ENCODE data around the gene KEAP1.
A peak's percentile ranks its signal among the peaks of the same experiment; 100 is the strongest.
"Not testable (repeated sequence)": the region's sequence is repeated elsewhere in the genome, so short reads cannot be mapped to it uniquely, and the experiment has no call there.

KEAP1 gene

DNA sequence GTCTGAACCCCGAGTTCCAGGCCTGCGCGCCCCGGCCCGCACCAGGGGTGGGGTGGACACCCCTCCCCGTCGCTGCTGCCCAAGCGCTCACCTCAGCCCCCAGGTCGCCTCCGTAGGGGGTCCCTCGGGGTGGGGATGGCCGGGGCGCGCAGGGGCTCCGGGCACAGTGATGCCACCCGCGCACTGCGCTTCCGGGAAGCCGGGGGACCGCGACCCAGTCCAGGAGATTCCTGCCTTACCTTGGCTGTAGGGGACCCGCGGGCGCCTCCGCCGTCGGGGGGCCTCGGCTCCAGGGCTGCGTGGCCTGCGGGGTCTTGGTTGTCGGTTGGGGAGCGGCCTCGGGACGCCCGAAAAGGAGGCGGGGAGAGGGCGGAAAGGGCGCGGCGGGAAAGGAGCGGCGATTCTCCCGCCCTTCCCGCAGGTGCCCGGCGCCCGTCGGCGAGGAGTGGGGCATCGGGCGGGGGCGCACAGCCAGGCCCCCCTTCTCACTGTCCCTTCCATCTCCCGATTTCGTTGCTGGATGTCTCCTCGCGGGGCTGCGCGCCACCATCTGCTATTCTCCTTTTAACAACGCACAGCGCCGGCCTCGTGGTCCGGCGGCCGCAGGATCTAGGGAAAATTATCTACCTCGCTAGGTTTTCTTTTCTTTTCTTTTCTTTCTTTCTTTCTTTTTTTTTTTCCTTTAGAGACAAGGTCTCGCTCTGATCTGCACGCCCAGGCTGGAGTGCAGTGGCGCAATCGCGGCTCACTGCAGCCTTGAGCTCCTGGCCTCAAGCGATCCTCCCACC, at the start of gene KEAP1:
KEAP1 (minus strand) TSS at position 355 of the 788 bp plus-strand sequence. CDS start 3,323 bp downstream, outside the sequence.
- peak; percentile 76 for DNase-seq

DNA sequence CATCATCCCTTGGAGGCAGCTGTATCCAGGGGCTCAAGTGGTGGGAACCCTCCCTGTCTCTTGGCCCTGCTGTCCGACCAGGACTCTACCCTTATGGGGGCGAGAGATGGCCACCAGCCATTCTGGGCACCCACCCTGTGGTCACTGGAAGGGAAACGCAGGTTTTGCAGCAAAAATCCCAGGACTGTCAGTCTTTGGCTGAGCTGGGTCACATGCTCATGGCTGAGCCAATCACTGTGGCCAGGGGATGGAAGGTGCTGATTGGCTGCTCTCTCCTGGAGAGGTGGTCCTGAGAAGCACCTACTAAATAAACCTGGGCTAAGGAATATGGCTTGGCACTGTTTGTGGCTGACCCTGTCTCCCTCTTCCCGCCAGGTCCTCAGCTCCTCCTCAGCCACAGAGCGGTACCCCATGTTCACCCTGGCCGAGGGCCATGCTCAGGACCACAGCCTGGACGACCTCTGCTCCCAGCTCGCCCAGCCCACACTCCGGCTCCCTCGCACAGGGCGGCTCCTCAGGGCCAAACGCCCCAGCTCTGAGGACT, 49.4 kb upstream of the KEAP1 start:
- no peak for DNase-seq

DNA sequence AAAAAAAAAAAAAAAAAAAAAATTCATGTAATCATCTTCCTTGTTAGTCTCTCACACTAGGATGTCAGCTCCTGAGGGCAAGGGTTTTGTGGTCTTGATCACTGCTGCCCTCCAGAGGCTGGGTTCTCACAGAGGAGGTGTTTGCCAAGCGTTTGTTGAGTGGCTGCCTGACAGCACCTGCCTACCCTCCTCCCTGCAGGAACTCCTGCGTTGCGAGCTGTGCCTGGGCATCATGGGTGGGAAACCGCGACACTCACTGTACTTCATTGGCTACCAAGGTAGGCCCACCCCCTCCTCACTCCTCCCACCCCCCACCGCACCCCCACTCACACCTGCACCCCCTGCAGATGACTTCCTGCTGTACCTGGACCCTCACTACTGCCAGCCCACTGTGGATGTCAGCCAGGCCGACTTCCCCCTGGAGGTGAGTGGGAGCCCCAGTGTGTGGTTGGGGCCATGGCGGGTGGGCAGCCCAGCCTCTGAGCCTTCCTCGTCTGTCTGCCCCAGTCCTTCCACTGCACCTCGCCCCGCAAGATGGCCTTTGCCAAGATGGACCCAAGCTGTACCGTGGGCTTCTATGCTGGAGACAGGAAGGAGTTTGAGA, 48.6 kb upstream of the KEAP1 start:
- no peak for DNase-seq

DNA sequence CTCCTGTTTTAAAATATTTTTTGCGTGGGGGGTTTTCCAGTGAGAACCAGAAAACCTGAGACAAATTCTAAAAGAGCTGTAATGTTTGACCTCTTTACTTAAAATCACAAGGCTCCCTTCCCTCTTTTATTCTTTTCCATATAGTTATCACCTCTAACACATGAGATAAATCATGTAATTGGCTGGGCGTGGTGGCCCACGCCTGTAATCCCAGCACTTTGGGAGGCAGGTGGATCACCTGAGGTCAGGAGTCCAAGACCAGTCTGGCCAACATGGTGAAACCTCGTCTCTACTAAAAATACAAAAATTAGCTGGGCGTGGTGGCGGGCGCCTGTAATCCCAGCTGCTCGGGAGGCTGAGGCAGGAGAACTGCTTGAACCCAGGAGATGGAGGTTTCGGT, 47.9 kb upstream of the KEAP1 start:
- DNase-seq = not testable (repeated sequence)

DNA sequence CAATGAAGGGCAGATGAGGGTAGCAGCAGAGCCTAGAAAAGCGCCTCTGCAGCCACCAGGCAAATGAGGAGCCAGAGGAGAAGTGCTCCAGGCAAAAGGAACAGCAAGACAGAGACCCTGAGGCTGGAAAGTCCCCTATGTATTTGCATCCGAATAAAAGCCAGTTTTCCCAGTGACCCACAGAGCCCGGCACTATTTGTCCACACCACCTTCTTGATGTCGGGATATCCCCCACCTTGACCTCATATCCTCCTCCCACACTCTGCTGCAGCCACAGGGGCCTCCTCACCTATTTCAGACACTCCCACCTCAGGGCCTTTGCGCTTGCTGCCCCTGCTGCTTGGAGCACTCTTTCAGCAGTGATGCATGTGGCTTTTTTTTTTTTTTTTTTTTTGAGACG, 47.2 kb upstream of the KEAP1 start:
- no peak for DNase-seq

DNA sequence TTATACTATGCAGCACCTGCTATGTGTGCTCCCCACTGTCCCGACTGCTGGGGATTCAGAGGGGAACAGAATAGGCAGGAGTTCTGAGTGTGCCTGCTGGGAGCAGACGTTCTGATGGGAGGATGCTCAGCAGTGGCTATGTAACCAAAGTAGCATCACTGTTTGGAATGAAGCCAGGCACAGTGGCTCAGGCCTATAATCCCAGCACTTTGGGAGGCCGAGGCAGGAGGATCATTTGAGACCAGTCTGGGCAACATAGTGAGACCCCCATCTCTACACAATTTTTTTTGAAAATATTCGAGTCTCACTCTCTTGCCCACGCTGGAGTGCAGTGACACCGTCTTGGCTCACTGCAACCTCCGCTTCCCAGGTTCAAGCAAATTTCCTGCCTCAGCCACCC, 46.6 kb upstream of the KEAP1 start:
- no peak for DNase-seq

DNA sequence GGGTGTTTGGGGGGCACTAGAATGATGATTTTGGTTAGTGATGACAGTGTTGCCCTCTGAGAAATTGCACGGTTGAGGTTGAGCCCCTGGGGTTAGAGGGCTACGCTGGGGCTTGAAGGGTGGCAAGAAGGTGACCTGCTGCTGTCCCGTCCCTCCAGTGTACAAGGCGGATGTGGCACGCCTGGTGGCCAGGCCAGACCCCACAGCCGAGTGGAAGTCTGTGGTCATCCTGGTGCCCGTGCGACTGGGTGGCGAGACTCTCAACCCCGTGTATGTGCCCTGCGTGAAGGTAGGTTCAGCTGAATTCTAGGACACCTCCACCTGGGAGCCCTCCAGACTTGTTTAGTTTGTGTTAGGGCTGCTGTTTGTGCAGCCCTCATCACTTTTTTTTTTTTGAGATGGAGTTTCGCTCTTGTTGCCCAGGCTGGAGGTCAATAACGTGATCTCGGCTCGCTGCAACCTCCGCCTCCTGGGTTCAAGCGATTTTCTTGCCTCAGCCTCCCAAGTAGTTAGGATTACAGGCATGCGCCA, 45.7 kb upstream of the KEAP1 start:
- no peak for DNase-seq

DNA sequence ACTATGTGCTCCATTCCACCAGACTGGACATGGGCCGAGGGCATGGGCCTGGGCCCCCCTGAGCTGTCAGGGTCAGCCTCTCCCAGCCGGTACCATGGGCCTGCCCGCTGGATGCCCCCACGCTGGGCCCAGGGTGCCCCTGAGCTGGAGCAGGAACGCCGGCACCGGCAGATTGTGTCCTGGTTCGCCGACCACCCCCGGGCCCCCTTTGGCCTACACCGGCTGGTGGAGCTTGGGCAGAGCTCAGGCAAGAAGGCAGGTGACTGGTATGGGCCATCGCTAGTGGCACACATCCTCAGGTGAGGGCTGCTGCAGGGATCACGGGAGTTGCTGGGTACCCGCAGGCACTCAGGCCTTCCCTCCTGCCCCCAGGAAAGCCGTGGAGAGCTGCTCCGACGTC, 43.7 kb upstream of the KEAP1 start:
- no peak for DNase-seq

DNA sequence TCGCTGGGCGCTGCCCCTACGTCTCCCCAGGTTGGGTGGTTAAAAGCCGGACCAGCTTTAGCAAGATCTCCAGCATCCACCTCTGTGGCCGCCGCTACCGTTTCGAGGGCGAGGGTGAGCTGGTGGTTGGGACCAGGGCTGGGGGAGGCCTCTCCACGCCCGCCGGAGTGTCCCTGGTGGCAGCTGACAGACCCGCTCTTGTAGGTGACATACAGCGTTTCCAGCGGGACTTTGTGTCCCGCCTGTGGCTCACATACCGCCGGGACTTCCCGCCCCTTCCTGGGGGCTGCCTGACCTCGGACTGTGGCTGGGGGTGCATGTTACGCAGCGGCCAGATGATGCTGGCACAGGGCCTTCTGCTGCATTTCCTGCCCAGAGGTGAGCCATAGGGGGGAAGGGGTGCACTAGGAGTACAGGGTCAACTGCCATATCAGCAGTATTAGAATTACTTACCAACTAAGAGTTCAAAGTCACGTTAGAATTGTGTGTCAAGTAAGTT, 41.6 kb upstream of the KEAP1 start:
- no peak for DNase-seq

DNA sequence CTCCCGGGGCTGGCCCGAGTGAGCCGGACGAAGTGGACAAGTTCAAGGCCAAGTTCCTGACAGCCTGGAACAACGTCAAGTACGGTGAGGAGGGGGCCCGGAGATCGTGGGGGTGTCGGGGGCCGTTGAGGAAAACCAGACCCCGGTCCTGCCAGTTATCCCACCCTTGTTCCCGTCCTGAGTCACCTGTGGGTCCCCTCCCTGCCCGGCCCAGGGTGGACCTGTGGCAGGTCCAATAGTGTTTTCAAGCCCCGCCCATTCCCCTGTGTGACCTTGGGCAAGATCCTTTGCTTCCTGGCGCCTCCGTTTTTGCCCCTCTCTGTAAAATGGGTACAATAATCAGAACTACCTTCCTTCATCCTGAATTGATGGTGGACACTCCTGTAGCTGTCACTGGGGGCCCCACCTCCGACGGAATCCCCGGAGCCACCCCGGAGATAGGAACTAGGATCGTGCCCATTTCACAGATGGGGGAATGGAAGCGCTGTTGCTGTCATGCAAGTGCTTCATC, 41.1 kb upstream of the KEAP1 start:
- DNase-seq = no peak

DNA sequence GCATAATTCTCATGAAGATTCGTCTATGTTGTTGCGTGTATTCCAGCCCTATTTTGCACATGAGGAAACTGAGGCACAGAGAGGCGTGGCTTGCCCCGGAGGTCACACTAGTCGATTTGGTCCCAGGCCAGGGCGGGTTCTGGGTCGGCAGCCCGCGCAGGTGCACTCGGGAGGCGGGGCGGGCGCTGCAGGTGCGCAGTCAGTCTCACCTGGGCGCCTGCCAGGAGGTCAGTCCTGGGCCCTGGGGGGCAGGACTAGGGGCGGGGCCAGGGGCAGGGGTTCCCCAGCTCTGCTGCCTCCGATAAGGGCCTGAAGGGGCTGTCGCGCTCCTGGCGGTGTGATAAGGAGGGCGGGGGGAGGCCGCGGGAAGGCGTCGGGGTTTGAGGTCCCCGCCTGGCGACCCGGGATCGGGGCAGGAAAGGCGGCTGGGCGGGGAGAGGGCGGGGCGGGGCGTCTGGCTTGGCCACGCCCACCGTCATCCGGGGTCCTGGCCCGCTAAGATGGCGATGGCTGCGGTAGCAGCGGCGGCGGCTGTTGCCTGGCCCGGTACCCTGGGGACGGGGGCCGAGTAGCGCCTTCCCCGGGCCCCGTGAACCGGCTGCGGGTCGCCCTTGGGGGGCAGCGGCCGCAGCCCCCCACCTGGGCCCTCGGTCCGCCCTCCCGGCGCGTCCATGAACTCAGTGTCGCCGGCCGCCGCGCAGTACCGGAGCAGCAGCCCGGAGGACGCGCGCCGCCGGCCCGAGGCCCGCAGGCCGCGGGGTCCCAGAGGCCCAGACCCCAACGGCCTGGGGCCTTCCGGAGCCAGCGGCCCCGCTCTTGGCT, 40.5 kb upstream of the KEAP1 start, which contains the start of gene ATG4D:
ATG4D (plus strand) TSS at position 485 of the 822 bp plus-strand sequence; CDS start at position 672, 187 bp downstream.
- peak; percentile 89 for DNase-seq

DNA sequence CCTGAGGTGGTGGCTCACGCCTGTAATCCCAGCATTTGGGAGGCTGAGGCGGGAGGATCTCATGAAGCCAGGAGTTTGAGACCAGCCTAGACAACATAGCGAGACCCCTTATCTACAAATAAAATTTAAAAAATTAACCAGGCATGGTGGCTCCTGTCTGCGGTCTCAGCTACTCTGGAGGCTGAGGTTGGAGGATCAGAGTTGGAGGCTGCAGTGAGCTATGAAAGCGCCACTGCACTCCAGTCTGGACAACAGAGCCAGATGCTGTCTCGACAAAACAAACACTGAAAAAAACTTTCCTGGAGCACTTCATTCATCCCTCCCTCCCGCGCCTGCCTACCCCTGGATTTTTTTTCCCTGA, 39.9 kb upstream of the KEAP1 start:
- no peak for DNase-seq

DNA sequence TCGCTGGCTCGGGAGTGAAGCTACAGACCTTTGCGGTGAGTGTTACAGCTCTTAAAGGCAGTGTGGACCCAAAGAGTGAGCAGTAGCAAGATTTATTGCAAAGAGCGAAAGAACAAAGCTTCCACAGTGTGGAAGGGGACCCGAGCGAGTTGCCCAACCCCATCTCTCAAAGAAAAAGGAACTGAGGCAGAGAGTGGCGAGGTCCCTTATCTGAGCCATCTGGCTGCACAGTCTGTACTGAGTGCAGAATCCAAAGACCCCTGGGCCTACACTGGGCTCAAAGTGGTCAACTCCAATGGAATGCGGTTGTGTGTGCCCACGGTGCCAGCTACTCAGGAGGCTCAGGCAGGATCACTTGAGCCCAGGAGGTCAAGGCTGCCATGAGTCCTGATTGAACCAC, 35.9 kb upstream of the KEAP1 start:
- DNase-seq = not testable (repeated sequence)

DNA sequence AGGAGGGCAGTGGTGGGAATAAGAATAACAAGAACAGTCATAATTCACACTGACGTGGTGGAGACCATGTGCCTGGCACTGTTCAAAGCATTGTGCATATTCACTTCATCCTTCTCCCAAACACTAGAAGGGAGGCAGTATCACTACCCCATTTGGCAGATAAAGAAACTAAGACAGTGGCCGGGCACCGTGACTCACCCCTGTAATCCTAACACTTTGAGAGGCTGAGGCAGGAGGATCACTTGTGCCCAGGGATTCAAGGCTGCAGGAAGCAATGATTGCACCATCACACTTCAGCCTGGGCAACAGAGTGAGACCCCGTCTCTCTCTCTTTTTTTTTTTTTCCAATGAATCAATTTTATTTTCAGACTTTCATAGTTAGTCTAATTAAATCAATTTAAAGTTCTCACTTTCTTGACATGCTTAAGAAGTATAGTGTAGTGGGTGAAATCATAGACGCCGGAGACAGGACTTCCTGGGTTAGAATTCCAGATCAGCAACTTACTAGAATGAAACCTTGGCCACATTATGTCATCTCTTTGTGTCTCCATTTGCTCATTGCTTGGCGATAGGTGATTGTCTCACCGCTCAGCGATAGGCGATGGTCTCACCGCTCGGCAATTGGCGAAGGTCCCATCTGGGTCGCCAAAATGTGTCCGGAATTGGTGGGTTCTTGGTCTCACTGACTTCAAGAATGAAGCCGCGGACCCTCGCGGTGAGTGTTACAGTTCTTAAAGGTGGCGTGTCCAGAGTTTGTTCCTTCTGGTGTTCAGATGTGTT, 35.2 kb upstream of the KEAP1 start:
- no peak for DNase-seq

DNA sequence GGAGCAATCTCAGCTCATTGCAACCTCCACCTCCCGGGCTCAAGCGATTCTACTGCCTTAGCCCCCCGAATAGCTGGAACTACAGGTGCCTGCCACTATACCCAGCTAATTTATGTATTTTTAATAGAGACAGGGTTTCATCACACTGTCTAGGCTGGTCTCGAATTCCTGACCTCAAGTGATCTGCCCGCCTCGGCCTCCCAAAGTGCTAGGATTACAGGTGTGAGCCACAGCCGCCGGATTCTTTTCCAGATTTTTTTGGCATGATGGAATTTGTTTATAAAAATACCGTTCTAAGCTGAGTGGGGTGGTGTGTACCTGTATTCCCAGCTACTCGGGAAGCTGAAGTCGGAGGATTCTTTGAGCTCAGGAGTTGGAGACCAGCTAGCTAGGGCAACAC, 34.5 kb upstream of the KEAP1 start:
- DNase-seq = no peak

DNA sequence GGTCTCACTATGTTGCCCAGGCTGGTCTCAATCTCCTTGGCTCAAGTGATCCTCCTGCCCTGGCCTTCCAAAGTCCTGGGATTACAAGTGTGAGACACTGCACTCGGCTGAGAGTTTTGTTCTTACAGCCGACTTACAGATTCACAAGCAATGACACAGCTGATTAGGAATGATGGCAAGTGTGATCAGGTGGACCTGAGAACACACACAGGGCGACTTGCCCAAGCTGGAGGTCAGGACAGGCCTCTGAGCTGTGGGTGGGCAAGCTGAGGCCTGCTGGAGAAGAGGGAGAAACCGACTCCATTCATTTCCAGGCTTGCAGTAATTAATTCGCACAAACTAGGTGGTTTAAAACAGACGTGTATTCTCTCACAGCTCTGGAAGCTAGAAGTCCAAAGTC, 32.5 kb upstream of the KEAP1 start:
- no peak for DNase-seq

DNA sequence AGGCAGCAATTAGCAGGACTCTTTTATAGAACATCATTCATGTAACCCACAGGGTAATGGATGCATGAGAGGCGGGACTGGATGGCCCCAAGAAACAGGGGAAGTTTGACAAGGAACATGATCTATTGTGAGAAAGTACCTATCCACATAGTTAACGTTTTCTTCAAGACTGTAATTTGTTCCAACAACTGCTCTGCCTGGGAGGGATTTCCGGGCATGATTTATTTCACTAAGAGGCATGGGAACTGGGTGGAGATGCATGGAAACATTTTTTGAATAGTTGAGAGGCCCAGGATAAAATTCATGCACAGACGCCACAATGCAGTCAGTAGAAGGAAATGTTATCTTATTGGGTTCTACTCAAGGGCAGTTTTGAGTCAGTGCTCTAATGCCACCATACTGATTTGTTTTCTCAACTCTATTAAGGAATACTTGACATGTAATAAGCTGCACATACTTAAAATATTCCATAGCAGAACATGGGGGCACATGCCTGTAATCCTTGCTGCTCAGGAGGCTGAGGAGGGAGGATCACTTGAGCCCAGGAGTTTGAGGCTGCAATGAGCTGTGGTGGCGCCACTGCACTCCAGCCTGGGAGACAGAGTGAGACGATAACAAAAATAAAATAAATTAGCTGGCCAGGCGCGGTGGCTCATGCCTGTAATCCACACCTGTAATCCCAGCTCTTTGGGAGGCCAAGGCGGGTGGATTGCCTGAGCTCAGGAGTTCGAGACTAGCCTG, 30.7 kb upstream of the KEAP1 start:
- no peak for DNase-seq

DNA sequence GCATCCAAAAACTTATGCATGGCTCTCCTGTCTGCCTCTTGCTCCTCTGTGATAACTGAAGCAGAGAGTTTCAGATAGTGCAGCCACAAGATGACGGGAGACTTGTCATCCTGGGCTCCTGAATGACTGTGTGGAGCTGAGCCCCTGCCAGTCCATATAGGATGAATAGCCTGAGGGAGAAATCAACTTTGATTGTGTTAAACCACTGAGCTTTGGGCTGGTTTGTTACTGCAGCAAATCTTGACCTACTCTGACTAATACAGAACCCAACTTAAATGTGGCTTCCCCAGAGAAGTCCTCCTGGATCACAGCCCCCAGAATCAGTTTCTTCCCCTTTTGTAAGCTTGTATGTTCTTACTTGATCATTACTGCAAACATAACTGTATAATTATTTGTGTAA, 29.3 kb upstream of the KEAP1 start:
- DNase-seq = no peak

DNA sequence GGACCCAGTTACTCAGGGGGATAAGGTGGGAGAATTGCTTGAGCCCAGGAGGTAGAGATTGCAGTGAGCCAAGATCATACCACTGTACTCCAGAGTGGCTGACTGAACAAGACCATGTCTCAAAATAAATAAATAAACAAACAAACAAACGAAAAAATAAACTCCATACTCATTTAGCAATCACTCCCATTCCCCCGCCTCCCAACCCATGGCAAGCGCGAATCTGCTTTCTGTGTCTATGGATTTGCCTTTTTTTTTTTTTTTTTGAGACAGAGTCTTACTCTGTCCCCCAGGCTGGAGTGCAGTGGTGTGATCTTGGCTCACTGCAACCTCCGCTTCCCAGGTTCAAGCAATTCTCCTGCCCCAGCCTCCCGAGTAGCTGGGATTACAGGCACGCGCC, 23.7 kb upstream of the KEAP1 start:
- DNase-seq = not testable (repeated sequence)

DNA sequence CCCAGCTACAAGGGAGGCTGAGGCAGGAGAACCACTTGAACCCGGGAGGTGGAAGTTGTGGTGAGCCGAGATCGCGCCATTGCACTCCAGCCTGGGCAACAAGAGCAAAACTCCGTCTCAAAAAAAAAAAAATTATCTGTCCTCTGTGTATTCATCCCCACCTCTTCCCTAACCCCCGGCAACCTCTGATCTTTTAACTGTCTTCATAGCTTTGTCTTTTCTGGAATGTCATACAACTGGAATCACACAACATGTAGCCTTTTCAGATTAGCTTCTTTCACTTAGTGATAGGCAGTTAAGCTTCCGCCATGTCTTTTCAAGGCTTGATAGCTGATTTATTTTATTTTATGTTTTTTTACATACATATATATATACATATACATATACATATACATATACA, 22.5 kb upstream of the KEAP1 start:
- DNase-seq = no peak

DNA sequence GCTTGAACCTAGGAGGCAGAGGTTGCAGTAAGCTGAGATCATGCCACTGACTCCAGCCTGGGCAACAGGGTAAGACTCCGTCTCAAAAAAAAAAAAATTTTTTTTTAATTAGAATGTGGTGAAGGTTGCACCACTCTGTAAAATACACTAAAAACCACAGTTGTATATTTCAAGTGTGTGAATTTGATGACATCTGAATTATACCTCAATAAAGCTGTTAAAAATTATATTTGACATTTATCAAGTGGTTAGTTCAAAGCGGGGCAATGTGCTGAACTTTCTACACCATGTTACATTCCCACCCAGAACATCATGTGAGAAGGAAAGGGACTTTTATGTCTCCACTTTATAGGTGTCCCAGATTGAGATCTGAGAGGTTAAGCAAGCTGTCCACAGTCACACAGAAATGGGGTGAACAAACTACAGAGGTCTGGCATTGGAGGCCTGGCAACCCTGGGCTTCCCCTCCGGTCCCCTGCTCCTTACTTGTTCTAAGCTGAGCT, 20.0 kb upstream of the KEAP1 start:
- no peak for DNase-seq

Measured in NCI-H1092 treated with DMSO at 0.1 percent for 48 hours (cell line).